Vagina (tissue), 2 donors: ENCODE data around the gene CLPSL2. TPM values are rescaled to one million over a fixed set of nuclear protein-coding genes. Genes with fewer than 3 reads are reported as not detected.

Experiments
- DNase-seq, 2 donors: peaks; one replicate each; pipeline ENCODE4 v3.0.0-alpha.2; 2017; ENCODE audit errors: extremely low spot score in 2 of 2
- H3K27ac ChIP-seq: fragments of 200-600 bp; sonication (generic); one replicate; pipeline ENCODE4 v1.5.1; 2019
- H3K27me3 ChIP-seq: fragments of 200-600 bp; sonication (generic); one replicate; pipeline ENCODE4 v1.5.1; 2019
- H3K36me3 ChIP-seq, 2 donors: fragments of 200-600 bp; sonication (generic); one replicate each; pipeline ENCODE4 v1.5.1; 2017 to 2019
- H3K4me1 ChIP-seq: fragments of 200-600 bp; sonication (generic); one replicate; pipeline ENCODE4 v1.5.1; 2019
- H3K4me3 ChIP-seq, 2 donors: fragments of 200-600 bp; sonication (generic); 1 replicate in 1 of 2; 2 replicates in 1 of 2; pipeline ENCODE4 v1.5.1; 2016 to 2019
- H3K9me3 ChIP-seq: fragments of 200-600 bp; sonication (generic); one replicate; pipeline ENCODE4 v1.5.1; 2019
- POLR2A ChIP-seq, 2 donors: fragments of 450-650 bp; IDR thresholded peaks; one replicate each; pipeline ENCODE4 v1.6.1; 2017; ENCODE audit warnings: antibody characterized with exemption in 2 of 2, mild to moderate bottlenecking in 2 of 2, moderate library complexity in 2 of 2
- POLR2AphosphoS5 ChIP-seq, 2 donors: sonication (generic); formaldehyde crosslinking; IDR thresholded peaks; one replicate each; pipeline ENCODE4 v1.9.0; 2017; ENCODE audit warnings: antibody characterized with exemption in 2 of 2, mild to moderate bottlenecking in 2 of 2, low read depth in 1 of 2; ENCODE audit not compliant: insufficient read depth in 1 of 2
- intact Hi-C: fragments of 100-400 bp; cut with DNase I; formaldehyde crosslinking; loops from one replicate; pipeline ENCODE4 v1.15.1; 2023
- total RNA-seq: library from RNA; depleted of rRNA; stranded (reverse); fragments of >200 nt; gene quantifications from one replicate; pipeline ENCODE4 v1.2.3, GENCODE V29; 2016
- TF ChIP-seq, protein P1 (sequence below), 3 experiments: fragments of 450-650 bp in 2 of 3; fragments of 200-600 bp in 1 of 3; sonication (generic) in 1 of 3; IDR thresholded peaks; one replicate each; pipeline ENCODE4 v1.5.1; 2017 to 2019; ENCODE audit warnings: antibody characterized with exemption in 3 of 3, mild to moderate bottlenecking in 2 of 3, moderate library complexity in 2 of 3

Gene CLPSL2
- total RNA-seq = not detected

DNA sequence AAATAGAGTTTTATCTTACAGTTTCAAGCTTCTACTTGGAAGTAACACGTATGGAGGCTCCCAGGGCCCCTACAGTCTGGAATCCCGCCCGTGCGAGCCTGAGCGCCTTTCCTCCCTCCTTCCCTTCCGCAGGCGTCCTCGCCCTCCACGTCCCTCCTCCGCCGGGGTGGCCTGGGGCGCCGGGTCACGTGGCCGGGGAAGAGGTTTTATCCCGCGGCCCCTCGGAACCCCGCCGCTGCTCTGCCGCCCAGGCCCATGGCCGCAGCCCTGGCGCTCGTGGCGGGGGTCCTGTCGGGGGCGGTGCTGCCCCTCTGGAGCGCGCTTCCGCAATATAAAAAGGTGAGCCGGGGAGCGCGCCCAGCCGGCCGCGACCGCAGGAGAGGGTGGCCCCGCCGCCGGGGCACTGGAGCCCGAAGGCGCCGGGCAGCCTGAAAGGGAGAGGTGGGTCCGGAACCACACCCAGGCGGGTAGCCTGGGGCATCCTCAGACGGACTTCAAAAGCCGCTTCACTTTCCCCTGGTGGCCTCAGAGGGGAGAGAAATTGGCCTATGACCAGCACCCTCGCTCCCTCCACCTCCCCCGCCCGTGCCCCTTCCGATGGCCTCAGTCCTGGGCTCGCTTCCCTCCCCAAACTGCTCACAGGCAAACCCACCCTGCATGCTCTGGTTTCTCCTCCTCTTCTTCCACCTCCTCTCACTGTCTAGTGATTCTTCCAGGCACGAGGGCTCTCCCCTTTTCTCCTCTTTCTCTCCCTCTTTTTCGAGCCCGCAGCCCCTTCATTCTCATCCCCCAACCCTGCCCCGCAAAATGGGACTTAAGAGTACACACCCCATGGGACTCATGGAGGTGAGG is at the start of gene CLPSL2:
CLPSL2 (plus strand) TSS at position 235 of the 852 bp plus-strand sequence; CDS start at position 256, 21 bp downstream.
- peaks cover 10% of the 10 kb centered on the region for H3K4me1 ChIP-seq
- H3K27me3 ChIP-seq = no peaks in the 10 kb centered on the region
- no peak within 1 kb of the TSS for H3K27ac ChIP-seq
- H3K9me3 ChIP-seq = no peaks in the 10 kb centered on the region
- no peak for DNase-seq
- TF ChIP-seq, protein P1, sequence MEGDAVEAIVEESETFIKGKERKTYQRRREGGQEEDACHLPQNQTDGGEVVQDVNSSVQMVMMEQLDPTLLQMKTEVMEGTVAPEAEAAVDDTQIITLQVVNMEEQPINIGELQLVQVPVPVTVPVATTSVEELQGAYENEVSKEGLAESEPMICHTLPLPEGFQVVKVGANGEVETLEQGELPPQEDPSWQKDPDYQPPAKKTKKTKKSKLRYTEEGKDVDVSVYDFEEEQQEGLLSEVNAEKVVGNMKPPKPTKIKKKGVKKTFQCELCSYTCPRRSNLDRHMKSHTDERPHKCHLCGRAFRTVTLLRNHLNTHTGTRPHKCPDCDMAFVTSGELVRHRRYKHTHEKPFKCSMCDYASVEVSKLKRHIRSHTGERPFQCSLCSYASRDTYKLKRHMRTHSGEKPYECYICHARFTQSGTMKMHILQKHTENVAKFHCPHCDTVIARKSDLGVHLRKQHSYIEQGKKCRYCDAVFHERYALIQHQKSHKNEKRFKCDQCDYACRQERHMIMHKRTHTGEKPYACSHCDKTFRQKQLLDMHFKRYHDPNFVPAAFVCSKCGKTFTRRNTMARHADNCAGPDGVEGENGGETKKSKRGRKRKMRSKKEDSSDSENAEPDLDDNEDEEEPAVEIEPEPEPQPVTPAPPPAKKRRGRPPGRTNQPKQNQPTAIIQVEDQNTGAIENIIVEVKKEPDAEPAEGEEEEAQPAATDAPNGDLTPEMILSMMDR (IDR thresholded peaks at IDR 0.05) = no peak
- TF ChIP-seq POLR2A (IDR thresholded peaks at IDR 0.05) (no peak), POLR2AphosphoS5 (IDR thresholded peaks at IDR 0.05; ENCODE audit: insufficient read depth in 1 of 2, low read depth in 1 of 2) (no peak)
- H3K4me3 ChIP-seq = peak within 1 kb of the TSS; percentile 23 to 37
- no peaks in the 10 kb centered on the region for H3K36me3 ChIP-seq
- intact Hi-C loops = no loop called here

DNA sequence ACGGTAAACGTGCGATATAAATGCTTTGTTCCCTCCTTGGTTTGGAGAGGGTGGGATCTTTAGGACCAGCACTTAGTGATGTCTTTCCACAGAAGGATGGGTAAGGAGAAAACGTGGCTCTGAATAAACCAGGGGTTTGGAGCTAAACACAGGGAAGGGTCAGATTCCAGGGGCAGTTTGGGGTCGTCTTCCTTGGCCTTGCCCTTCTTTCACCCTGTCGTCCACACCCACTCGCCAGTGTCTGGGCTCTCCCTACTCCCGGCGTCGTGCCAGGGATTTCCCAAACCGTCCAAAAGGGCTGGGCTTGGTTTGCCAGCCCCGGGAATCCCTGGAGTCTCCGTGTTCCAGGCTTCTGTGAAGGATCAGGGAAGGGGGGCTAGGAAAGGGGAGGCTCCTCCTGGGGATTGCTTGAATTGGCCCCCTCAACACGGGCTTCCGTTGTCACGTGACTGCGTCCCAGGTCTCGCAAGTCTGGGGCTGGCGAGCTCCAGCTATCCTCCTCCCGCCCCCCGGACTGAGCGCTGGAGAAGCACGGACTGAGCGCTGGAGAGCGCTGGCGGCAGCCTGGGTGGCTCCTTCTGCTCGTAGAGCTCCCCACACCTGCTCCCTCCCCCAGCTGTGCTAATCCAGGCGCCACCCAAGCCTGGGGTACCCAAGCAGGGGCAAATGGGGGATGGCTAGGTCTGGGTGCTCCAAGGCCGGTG is 49.0 kb upstream of the CLPSL2 start:
- intact Hi-C loops = loop anchor here (2.0 kb wide), 1 partner anchor 127 kb away; no protein-coding TSS in a partner anchor
- no peaks in the 10 kb centered on the region for H3K9me3 ChIP-seq
- DNase-seq = no peak
- H3K4me1 ChIP-seq = peaks cover 83% of the 10 kb centered on the region
- H3K36me3 ChIP-seq = no peaks in the 10 kb centered on the region
- peak overlapping the region; percentile 99 for H3K27ac ChIP-seq
- no peaks in the 10 kb centered on the region for H3K27me3 ChIP-seq
- H3K4me3 ChIP-seq = peak overlapping the region; percentile 45 to 53
- TF ChIP-seq POLR2AphosphoS5 (IDR thresholded peaks at IDR 0.05; ENCODE audit: insufficient read depth in 1 of 2, low read depth in 1 of 2) (peak; percentile 15 to 93), POLR2A (IDR thresholded peaks at IDR 0.05) (peak in 1 of 2 donors; percentile 49)
- TF ChIP-seq, protein P1 (IDR thresholded peaks at IDR 0.05) = no peak

DNA sequence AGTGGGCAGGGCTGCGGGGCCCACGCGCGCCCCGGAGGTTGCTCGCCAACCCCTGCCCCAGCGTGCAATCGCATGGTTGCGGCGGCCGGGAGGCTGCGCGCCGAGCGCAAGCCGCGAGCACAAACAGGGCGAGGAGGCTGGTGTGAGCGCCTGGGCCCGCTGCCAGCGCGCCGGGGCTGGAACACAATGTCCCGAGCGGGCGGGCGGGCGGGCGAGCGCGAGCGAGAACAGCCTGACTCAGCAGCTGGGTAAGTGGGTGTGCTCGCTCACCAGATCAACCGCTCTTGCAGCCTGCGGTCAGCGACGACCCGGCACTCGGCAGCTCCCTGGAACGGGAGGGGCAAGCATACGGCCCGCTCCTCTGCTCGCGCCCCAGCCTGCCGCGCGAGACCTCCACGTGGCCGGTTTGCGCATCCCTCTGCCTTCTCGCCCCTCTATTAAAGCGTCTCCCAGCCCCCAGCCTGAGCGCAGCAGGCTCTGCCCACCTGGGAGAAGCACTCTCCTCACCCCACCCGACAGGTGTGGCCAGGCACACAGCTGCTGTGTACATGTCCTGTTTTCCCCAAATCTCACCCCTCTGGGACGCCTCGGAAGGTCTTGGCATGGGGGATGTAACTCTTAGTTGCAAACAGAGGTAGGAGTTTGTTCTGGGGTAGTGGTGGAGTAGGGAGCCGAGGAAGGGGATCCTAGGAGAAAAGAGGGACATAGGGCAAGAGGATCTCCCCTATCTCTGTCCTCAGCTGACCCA is 48.3 kb upstream of the CLPSL2 start:
- DNase-seq = peak in 1 of 2 donors; percentile 99
- Histone ChIP-seq H3K4me1 (peaks cover 86% of the 10 kb centered on the region), H3K36me3 (no peaks in the 10 kb centered on the region), H3K27me3 (no peaks in the 10 kb centered on the region), H3K4me3 (peak overlapping the region; percentile 45 to 53), H3K27ac (peak overlapping the region; percentile 99), H3K9me3 (no peaks in the 10 kb centered on the region)
- intact Hi-C loops = loop anchor here (2.0 kb wide), 1 partner anchor 127 kb away; no protein-coding TSS in a partner anchor
- TF ChIP-seq POLR2A (IDR thresholded peaks at IDR 0.05) (peak in 1 of 2 donors; percentile 32), POLR2AphosphoS5 (IDR thresholded peaks at IDR 0.05; ENCODE audit: insufficient read depth in 1 of 2, low read depth in 1 of 2) (peak; percentile 71 to 94)
- TF ChIP-seq, protein P1 (IDR thresholded peaks at IDR 0.05) = no peak

- peak; percentile 11 to 18 for TF ChIP-seq POLR2AphosphoS5 (IDR thresholded peaks at IDR 0.05; ENCODE audit: insufficient read depth in 1 of 2, low read depth in 1 of 2)
- TF ChIP-seq, protein P1 (IDR thresholded peaks at IDR 0.05) = no peak
- TF ChIP-seq POLR2A (IDR thresholded peaks at IDR 0.05) = no peak
- no peak for DNase-seq
- no peaks in the 10 kb centered on the region for H3K27me3 ChIP-seq
- no peaks in the 10 kb centered on the region for H3K9me3 ChIP-seq
- H3K4me1 ChIP-seq = peaks cover 90% of the 10 kb centered on the region
- intact Hi-C loops = no loop called here
- peak overlapping the region; percentile 45 to 53 for H3K4me3 ChIP-seq
- peak overlapping the region; percentile 99 for H3K27ac ChIP-seq
- H3K36me3 ChIP-seq = no peaks in the 10 kb centered on the region
These were observed 47.4 kb upstream of the CLPSL2 start for GRCh38 chr6:35728683-35729678.
